Upper lobe of left lung (tissue), 6 donors: ENCODE results near the gene TBX20. TPM values are rescaled to one million over a fixed set of nuclear protein-coding genes. Genes with fewer than 3 reads are reported as not detected.
"Not testable (repeated sequence)": the region's sequence is repeated elsewhere in the genome, so short reads cannot be mapped to it uniquely, and the experiment has no call there.

ENCODE experiments used
- ATAC-seq, 2 donors: fragments of 200-7000 bp; cut with Tn5 transposase; one replicate each; pipeline ENCODE4 v1.9.1; 2022; ENCODE audit warnings: mild to moderate bottlenecking in 2 of 2, moderate library complexity in 2 of 2; ENCODE audit not compliant: low FRiP score in 2 of 2
- DNase-seq, 2 donors: peaks; one replicate each; pipeline ENCODE4 v3.0.0-alpha.2; 2019 to 2020
- H3K27ac ChIP-seq, 4 donors: fragments of 200-600 bp; sonication (generic); one replicate each; pipeline ENCODE4 v1.5.1; 2016 to 2019
- H3K27me3 ChIP-seq, 4 donors: fragments of 200-600 bp; sonication (generic); one replicate each; pipeline ENCODE4 v1.5.1; 2017 to 2019
- H3K36me3 ChIP-seq, 4 donors: fragments of 200-600 bp; sonication (generic); one replicate each; pipeline ENCODE4 v1.5.1; 2016 to 2019
- H3K4me1 ChIP-seq, 4 donors: fragments of 200-600 bp; sonication (generic); one replicate each; pipeline ENCODE4 v1.5.1; 2018 to 2019
- H3K4me3 ChIP-seq, 4 donors: fragments of 200-600 bp; sonication (generic); one replicate each; pipeline ENCODE4 v1.5.1; 2017 to 2019; ENCODE audit warnings: mild to moderate bottlenecking in 2 of 4, moderate library complexity in 1 of 4
- H3K9me3 ChIP-seq, 4 donors: fragments of 200-600 bp; sonication (generic); one replicate each; pipeline ENCODE4 v1.5.1; 2018 to 2019
- CTCF ChIP-seq, 6 experiments: fragments of 450-650 bp in 4 of 6; fragments of 200-600 bp in 2 of 6; sonication (generic) in 2 of 6; IDR thresholded peaks; one replicate each; pipeline ENCODE4 v1.5.1; 2016 to 2019; ENCODE audit warnings: antibody characterized with exemption in 6 of 6
- EP300 ChIP-seq, 4 donors: sonication (generic); formaldehyde crosslinking; IDR thresholded peaks; one replicate each; pipeline ENCODE4 v1.5.1; 2017; ENCODE audit warnings: antibody characterized with exemption in 4 of 4, control low read depth in 2 of 4
- POLR2A ChIP-seq, 4 donors: fragments of 450-650 bp; IDR thresholded peaks; one replicate each; pipeline ENCODE4 v1.5.1; 2016 to 2017; ENCODE audit warnings: antibody characterized with exemption in 4 of 4, mild to moderate bottlenecking in 2 of 4
- POLR2AphosphoS5 ChIP-seq, 2 donors: sonication (generic); formaldehyde crosslinking; IDR thresholded peaks; one replicate each; pipeline ENCODE4 v1.5.1; 2017; ENCODE audit warnings: antibody characterized with exemption in 2 of 2
- WGBS, 2 donors: methylation state at CpG; one replicate each; pipeline ENCODE4 v1.1.5; 2017 to 2018; 5-methylcytosine and 5-hydroxymethylcytosine counted together
- total RNA-seq, 6 donors: library from RNA; depleted of rRNA in 4 of 6; stranded (reverse); fragments of >200 nt in 4 of 6; gene quantifications; one replicate each; pipeline versions ENCODE4 v1.1.0 to v1.2.1, GENCODE V29; 2016 to 2021
- donor health status: DM: no; HTN: no; CAD: no; lungs with moderate emphysema.
- donor health status: DM: no; HTN: yes; CAD: no; lungs with severe emphysema.

The TBX20 gene
- total RNA-seq, 6 donors from 2014 or later, result 0.17 to 2.2 (median 0.61) TPM; not detected in 3

GRCh38 chr7:35232994-35233393 lies 20.9 kb downstream of the TBX20 start:
- DNase-seq, result no peak
- 78 to 87% methylated on average over 3 of the region's 3 CpGs for WGBS, 2 donors
- H3K4me3 ChIP-seq, result no peak overlapping the region
- TF ChIP-seq POLR2AphosphoS5 (IDR thresholded peaks at IDR 0.05) (no peak), CTCF (IDR thresholded peaks at IDR 0.05) (no peak), POLR2A (IDR thresholded peaks at IDR 0.05) (no peak), EP300 (IDR thresholded peaks at IDR 0.05) (no peak)
- H3K36me3 ChIP-seq, result no peaks in the 10 kb centered on the region
- no peak for ATAC-seq
- no peaks in the 10 kb centered on the region for H3K4me1 ChIP-seq
- no peaks in the 10 kb centered on the region for H3K9me3 ChIP-seq
- H3K27me3 ChIP-seq, result no peaks in the 10 kb centered on the region
- no peak overlapping the region for H3K27ac ChIP-seq

GRCh38 chr7:35231221-35231620 lies 22.7 kb downstream of the TBX20 start:
- not testable (repeated sequence) for ATAC-seq, H3K36me3 ChIP-seq, H3K4me3 ChIP-seq, H3K27me3 ChIP-seq, DNase-seq, H3K27ac ChIP-seq, H3K9me3 ChIP-seq, H3K4me1 ChIP-seq
- 45 to 46% methylated on average over 3 of the region's 3 CpGs for WGBS, 2 donors

- ATAC-seq, H3K9me3 ChIP-seq, H3K27me3 ChIP-seq, H3K4me1 ChIP-seq, DNase-seq, H3K4me3 ChIP-seq, H3K27ac ChIP-seq, H3K36me3 ChIP-seq: not testable (repeated sequence)
- 90 to 97% methylated on average over 2 of the region's 2 CpGs for WGBS, 2 donors
These were observed 24.7 kb downstream of the TBX20 start for GRCh38 chr7:35229116-35229780.

- not testable (repeated sequence) for H3K27me3 ChIP-seq, H3K4me1 ChIP-seq, DNase-seq, ATAC-seq, H3K9me3 ChIP-seq, H3K4me3 ChIP-seq, H3K36me3 ChIP-seq, H3K27ac ChIP-seq
- WGBS, 2 donors, result 81% methylated on average over 5 of the region's 5 CpGs
These were observed 25.3 kb downstream of the TBX20 start for GRCh38 chr7:35228496-35229051.

GRCh38 chr7:35227438-35227837 lies 26.5 kb downstream of the TBX20 start:
- H3K9me3 ChIP-seq, H3K4me1 ChIP-seq, H3K36me3 ChIP-seq, ATAC-seq, DNase-seq, H3K4me3 ChIP-seq, H3K27ac ChIP-seq, H3K27me3 ChIP-seq: not testable (repeated sequence)
- 81 to 82% methylated on average over 5 of the region's 5 CpGs for WGBS, 2 donors

GRCh38 chr7:35222445-35222844 lies 31.5 kb downstream of the TBX20 start:
- not testable (repeated sequence) for H3K9me3 ChIP-seq, DNase-seq
- WGBS, 2 donors, result 59 to 71% methylated on average over 1 of the region's 1 CpG

GRCh38 chr7:35220176-35220575 lies 33.7 kb downstream of the TBX20 start:
- DNase-seq, result not testable (repeated sequence)

More at GRCh38 chr7:35222445-35222844, 31.5 kb downstream of the TBX20 start:
- H3K27me3 ChIP-seq, H3K4me3 ChIP-seq, H3K4me1 ChIP-seq, ATAC-seq, H3K27ac ChIP-seq, H3K36me3 ChIP-seq: not testable (repeated sequence)

GRCh38 chr7:35216033-35216432 lies 37.9 kb downstream of the TBX20 start:
- not testable (repeated sequence) for H3K27me3 ChIP-seq, H3K36me3 ChIP-seq, H3K9me3 ChIP-seq, H3K4me3 ChIP-seq, DNase-seq, H3K4me1 ChIP-seq, H3K27ac ChIP-seq, ATAC-seq
- 73 to 79% methylated on average over 3 of the region's 3 CpGs for WGBS, 2 donors

More at GRCh38 chr7:35220176-35220575, 33.7 kb downstream of the TBX20 start:
- not testable (repeated sequence) for H3K4me1 ChIP-seq, H3K9me3 ChIP-seq, H3K4me3 ChIP-seq, H3K36me3 ChIP-seq, ATAC-seq, H3K27ac ChIP-seq, H3K27me3 ChIP-seq
- 65 to 70% methylated on average over 2 of the region's 2 CpGs for WGBS, 2 donors

- 54 to 87% methylated on average over 3 of the region's 3 CpGs for WGBS, 2 donors
- H3K9me3 ChIP-seq, H3K4me3 ChIP-seq, ATAC-seq, H3K27ac ChIP-seq, H3K27me3 ChIP-seq, DNase-seq, H3K36me3 ChIP-seq, H3K4me1 ChIP-seq: not testable (repeated sequence)
These were observed 38.8 kb downstream of the TBX20 start for GRCh38 chr7:35215063-35215462.

- not testable (repeated sequence) for H3K9me3 ChIP-seq, H3K27ac ChIP-seq, H3K4me3 ChIP-seq, H3K4me1 ChIP-seq, DNase-seq, ATAC-seq, H3K27me3 ChIP-seq, H3K36me3 ChIP-seq
These were observed 47.0 kb downstream of the TBX20 start for GRCh38 chr7:35206924-35207323.

GRCh38 chr7:35204850-35205249 lies 49.0 kb downstream of the TBX20 start:
- H3K4me3 ChIP-seq, H3K36me3 ChIP-seq, H3K27me3 ChIP-seq, DNase-seq, H3K27ac ChIP-seq, ATAC-seq, H3K9me3 ChIP-seq, H3K4me1 ChIP-seq: not testable (repeated sequence)
- WGBS, 2 donors, result 92 to 98% methylated on average over 1 of the region's 1 CpG

- H3K4me3 ChIP-seq, H3K36me3 ChIP-seq, H3K4me1 ChIP-seq, H3K9me3 ChIP-seq, H3K27me3 ChIP-seq, H3K27ac ChIP-seq, ATAC-seq, DNase-seq: not testable (repeated sequence)
- WGBS, 2 donors, result 80 to 94% methylated on average over 5 of the region's 5 CpGs
These were observed 49.9 kb downstream of the TBX20 start for GRCh38 chr7:35204031-35204430.
